ENCODE results near the gene GPHA2. TPM values are rescaled to one million over a fixed set of nuclear protein-coding genes. Genes with fewer than 3 reads are reported as not detected.

The GPHA2 gene
- polyA plus RNA-seq, 1 of the 3 experiments (the other 2 are of a cell fraction) = not detected

- peak overlapping the region in 1 of 2 experiments; percentile 31; a peak in 1 of 4 replicates for H3K27ac ChIP-seq (ENCODE audit: low read depth in 2 of 2, low read length in 1 of 2)
- H4K20me1 ChIP-seq (ENCODE audit: insufficient read depth) = no peaks in the 10 kb centered on the region
- H3K27me3 ChIP-seq (ENCODE audit: insufficient read depth) = no peaks in the 10 kb centered on the region
- no peaks in the 10 kb centered on the region for H3K79me2 ChIP-seq (ENCODE audit: insufficient read depth)
- CTCF ChIA-PET = interaction anchor here (0.8 to 26.7 kb wide), 19 partner anchors 10 to 501 kb away, joined by 3 to 530 read pairs (median 4); partner anchors contain the start of genes CDC42BPG and EHD1
- POLR2A ChIA-PET = no interaction called here
- H3K4me1 ChIP-seq (ENCODE audit: control insufficient read depth in 1 of 2, insufficient read depth in 2 of 2, low read depth in 1 of 2, low read length in 1 of 2) = peaks cover 0 to 12% of the 10 kb centered on the region in 2 experiments; a peak in 1 of 4 replicates
- H3K9me2 ChIP-seq = no peaks in the 10 kb centered on the region
- TF ChIP-seq GATA2 (CRISPR knock-in tag; IDR thresholded peaks at IDR 0.05) (no peak), RCOR1 (IDR thresholded peaks at IDR 0.05; ENCODE audit: low read length) (no peak), MEF2A (IDR thresholded peaks at IDR 0.05; ENCODE audit: borderline replicate concordance, low read depth) (no peak), USF1 (IDR thresholded peaks at IDR 0.05; ENCODE audit: borderline replicate concordance, low read depth) (no peak), GABPA (IDR thresholded peaks at IDR 0.05; ENCODE audit: low read depth) (no peak), SMC3 (IDR thresholded peaks at IDR 0.05; ENCODE audit: low read depth, low read length) (no peak), RFX5 (IDR thresholded peaks at IDR 0.05; ENCODE audit: low read length) (no peak), EP300 (IDR thresholded peaks at IDR 0.05; ENCODE audit: borderline replicate concordance in 1 of 2, low read depth in 1 of 2, low read length in 1 of 2) (no peak), POLR2AphosphoS5 (IDR thresholded peaks at IDR 0.05; ENCODE audit: low read depth, low read length) (no peak), REST (IDR thresholded peaks at IDR 0.05; ENCODE audit: low read depth, low read length) (no peak), JUND (IDR thresholded peaks at IDR 0.05) (no peak), EZH2phosphoT487 (IDR thresholded peaks at IDR 0.05; ENCODE audit: borderline replicate concordance, low read depth) (no peak), FOXJ3 (CRISPR knock-in tag; IDR thresholded peaks at IDR 0.05) (no peak), FOSL2 (IDR thresholded peaks at IDR 0.05; ENCODE audit: borderline replicate concordance, low read depth) (no peak), TAF1 (IDR thresholded peaks at IDR 0.05; ENCODE audit: borderline replicate concordance, low read depth, low read length) (no peak), YY1 (IDR thresholded peaks at IDR 0.05; ENCODE audit: low read depth) (no peak), MXI1 (IDR thresholded peaks at IDR 0.05; ENCODE audit: low read depth, low read length) (no peak), NFIC (IDR thresholded peaks at IDR 0.05; ENCODE audit: borderline replicate concordance) (no peak), CTCF (IDR thresholded peaks at IDR 0.05) (no peak), IRF3 (IDR thresholded peaks at IDR 0.05; ENCODE audit: low read depth, low read length) (no peak)
- H3F3A ChIP-seq (replicated peaks; ENCODE audit: insufficient read depth) = peaks cover 5% of the 10 kb centered on the region
- no peak overlapping the region for H3K4me2 ChIP-seq
- DNase-seq = no peak
- WGBS (ENCODE audit: low lambda C conversion rate) = 85% methylated on average over 8 of the region's 8 CpGs
- peak overlapping the region; percentile 100 for H2AFZ ChIP-seq (ENCODE audit: low read depth)
- no peak overlapping the region for H3K4me3 ChIP-seq (ENCODE audit: low read depth in 2 of 2, low read length in 1 of 2)
- no peak overlapping the region for H3K9ac ChIP-seq
- H3K36me3 ChIP-seq (replicated peaks in 1 of 2; ENCODE audit: control insufficient read depth in 1 of 2, insufficient read depth in 2 of 2, low read length in 1 of 2) = no peaks in the 10 kb centered on the region
- no peaks in the 10 kb centered on the region for H3K9me3 ChIP-seq
Measured at GRCh38 chr11:64887234-64887756, 48.4 kb downstream of the GPHA2 start.
